Esophagus squamous epithelium (tissue), 5 donors: ENCODE results near the gene ELN. TPM values are rescaled to one million over a fixed set of nuclear protein-coding genes. Genes with fewer than 3 reads are reported as not detected.

Source experiments
- DNase-seq: peaks from one replicate; lab custom pipeline; 2025; lab: John Stamatoyannopoulos, UW
- H3K27ac ChIP-seq, 4 donors: fragments of 200-600 bp; sonication (generic); one replicate each; pipeline ENCODE4 v1.5.1; 2016 to 2019; ENCODE audit warnings: mild to moderate bottlenecking in 1 of 4
- H3K27me3 ChIP-seq, 4 donors: fragments of 200-600 bp; sonication (generic); 1 replicate in 3 of 4; 2 replicates in 1 of 4; pipeline versions ENCODE4 v1.5.1 to v1.6.0; 2017 to 2021; ENCODE audit warnings: antibody characterized with exemption in 1 of 4
- H3K36me3 ChIP-seq, 3 donors: fragments of 200-600 bp; sonication (generic); one replicate each; pipeline ENCODE4 v1.5.1; 2016 to 2019
- H3K4me1 ChIP-seq, 3 donors: fragments of 200-600 bp; sonication (generic); one replicate each; pipeline ENCODE4 v1.5.1; 2017 to 2019
- H3K4me3 ChIP-seq, 4 donors: fragments of 200-600 bp; sonication (generic); 1 replicate in 3 of 4; 2 replicates in 1 of 4; pipeline ENCODE4 v1.5.1; 2016 to 2019; ENCODE audit warnings: mild to moderate bottlenecking in 2 of 4, moderate library complexity in 1 of 4
- H3K9me3 ChIP-seq, 3 donors: fragments of 200-600 bp; sonication (generic); one replicate each; pipeline ENCODE4 v1.5.1; 2016 to 2019
- POLR2A ChIP-seq, 4 donors: fragments of 450-650 bp; IDR thresholded peaks; one replicate each; pipeline ENCODE4 v1.6.1; 2017; ENCODE audit warnings: antibody characterized with exemption in 4 of 4, mild to moderate bottlenecking in 4 of 4, moderate library complexity in 3 of 4
- WGBS, 2 donors: methylation state at CpG; one replicate each; pipeline ENCODE4 v1.1.5; 2018; 5-methylcytosine and 5-hydroxymethylcytosine counted together
- intact Hi-C: fragments of 100-400 bp; cut with DNase I; formaldehyde crosslinking; loops from one replicate; pipeline ENCODE4 v1.15.0; 2022
- total RNA-seq, 4 donors: library from RNA; depleted of rRNA; stranded (reverse); fragments of >200 nt; gene quantifications; one replicate each; pipeline ENCODE4 v1.1.0, GENCODE V29; 2016
- TF ChIP-seq, protein P1 (sequence below), 6 experiments: fragments of 450-650 bp in 4 of 6; fragments of 200-600 bp in 2 of 6; sonication (generic) in 2 of 6; IDR thresholded peaks; one replicate each; pipeline ENCODE4 v1.5.1; 2016 to 2019; ENCODE audit warnings: antibody characterized with exemption in 6 of 6, mild to moderate bottlenecking in 4 of 6, moderate library complexity in 4 of 6
- donor health status: DM: yes; HTN: yes; CAD: no.

Gene ELN
- total RNA-seq, 4 donors from 2014 or later = 8.9 to 182 (median 20.3) TPM

DNA sequence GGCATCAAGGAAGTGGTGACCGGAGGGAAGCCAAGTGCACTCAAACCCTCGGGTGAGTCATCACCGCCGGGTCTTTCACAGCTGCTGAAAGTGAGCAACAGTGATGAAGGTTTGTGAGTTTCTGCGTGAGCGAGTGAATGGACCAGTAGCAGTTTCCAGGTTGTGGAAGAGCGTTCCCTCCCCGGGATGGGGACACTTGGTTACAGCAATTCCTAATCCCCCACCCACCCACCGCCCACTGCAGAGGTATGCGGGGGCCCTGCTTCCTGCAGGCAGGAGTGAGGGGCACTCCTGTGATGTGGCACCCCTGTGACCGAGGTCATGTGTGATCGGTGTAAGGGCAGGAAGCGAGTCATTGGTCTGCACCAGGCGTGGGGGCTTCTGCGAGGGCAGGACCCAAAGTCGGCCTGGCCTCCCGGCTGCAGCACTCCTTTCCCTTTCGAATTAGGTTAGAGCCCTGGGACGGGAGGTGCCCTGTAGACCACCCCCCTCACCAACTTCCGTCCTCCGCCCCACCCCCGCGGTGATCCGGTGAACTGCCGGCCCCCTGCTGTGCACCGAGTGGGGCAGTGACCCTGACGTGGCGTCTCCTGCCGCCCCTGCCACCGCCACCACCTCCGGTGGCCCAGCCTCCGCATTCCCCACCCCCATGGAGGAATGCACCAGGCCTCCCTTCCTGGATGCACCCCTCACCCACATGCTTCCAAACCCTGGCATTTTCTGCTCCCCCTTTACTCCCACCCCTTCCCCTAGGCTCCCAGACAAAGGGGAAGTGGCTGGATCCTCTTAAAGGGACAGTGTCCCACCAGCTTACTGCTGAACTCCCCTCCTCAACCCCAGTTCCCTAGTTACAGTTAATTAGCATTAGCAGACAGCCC is 66.5 kb downstream of the ELN start:
- intact Hi-C loops = no loop called here
- 23 to 37% methylated on average over 12 to 14 of the region's 32 CpGs for WGBS, 2 donors
- Histone ChIP-seq H3K4me1 (peaks cover 23 to 48% (median 33%) of the 10 kb centered on the region in 3 donors), H3K27me3 (no peaks in the 10 kb centered on the region), H3K9me3 (no peaks in the 10 kb centered on the region), H3K27ac (peak overlapping the region; percentile 60 to 87 (median 75)), H3K4me3 (peak overlapping the region; percentile 11 to 64 (median 42)), H3K36me3 (peaks cover 0 to 46% (median 9%) of the 10 kb centered on the region in 3 donors)
- peak; percentile 55 for DNase-seq
- no peak for TF ChIP-seq POLR2A (IDR thresholded peaks at IDR 0.05)
- TF ChIP-seq, protein P1, sequence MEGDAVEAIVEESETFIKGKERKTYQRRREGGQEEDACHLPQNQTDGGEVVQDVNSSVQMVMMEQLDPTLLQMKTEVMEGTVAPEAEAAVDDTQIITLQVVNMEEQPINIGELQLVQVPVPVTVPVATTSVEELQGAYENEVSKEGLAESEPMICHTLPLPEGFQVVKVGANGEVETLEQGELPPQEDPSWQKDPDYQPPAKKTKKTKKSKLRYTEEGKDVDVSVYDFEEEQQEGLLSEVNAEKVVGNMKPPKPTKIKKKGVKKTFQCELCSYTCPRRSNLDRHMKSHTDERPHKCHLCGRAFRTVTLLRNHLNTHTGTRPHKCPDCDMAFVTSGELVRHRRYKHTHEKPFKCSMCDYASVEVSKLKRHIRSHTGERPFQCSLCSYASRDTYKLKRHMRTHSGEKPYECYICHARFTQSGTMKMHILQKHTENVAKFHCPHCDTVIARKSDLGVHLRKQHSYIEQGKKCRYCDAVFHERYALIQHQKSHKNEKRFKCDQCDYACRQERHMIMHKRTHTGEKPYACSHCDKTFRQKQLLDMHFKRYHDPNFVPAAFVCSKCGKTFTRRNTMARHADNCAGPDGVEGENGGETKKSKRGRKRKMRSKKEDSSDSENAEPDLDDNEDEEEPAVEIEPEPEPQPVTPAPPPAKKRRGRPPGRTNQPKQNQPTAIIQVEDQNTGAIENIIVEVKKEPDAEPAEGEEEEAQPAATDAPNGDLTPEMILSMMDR (IDR thresholded peaks at IDR 0.05) = no peak

DNA sequence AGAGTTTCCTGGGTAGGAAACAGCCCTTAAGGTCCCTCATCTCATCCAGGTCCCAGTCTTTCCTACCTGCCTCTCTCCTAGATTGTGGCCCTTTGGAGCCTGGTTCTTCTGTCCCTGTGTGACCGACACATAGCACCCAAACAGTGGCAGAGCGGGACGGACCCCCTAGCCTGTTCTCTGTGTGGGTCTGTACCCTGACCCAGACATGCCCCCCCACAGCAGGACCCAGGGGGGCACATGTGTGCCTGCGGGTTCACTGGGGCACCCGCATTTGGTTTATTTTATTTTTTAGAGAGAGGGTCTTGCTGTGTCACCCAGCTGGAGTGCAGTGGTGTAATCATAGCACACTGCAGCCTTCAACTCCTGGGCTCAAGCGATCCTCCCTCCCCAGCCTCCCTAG is 67.2 kb downstream of the ELN start:
- DNase-seq = no peak
- no peaks in the 10 kb centered on the region for H3K9me3 ChIP-seq
- TF ChIP-seq, protein P1 (IDR thresholded peaks at IDR 0.05) = no peak
- no peak for TF ChIP-seq POLR2A (IDR thresholded peaks at IDR 0.05)
- peaks cover 23 to 48% (median 33%) of the 10 kb centered on the region in 3 donors for H3K4me1 ChIP-seq
- peak overlapping the region; percentile 60 to 87 (median 75) for H3K27ac ChIP-seq
- no peaks in the 10 kb centered on the region for H3K27me3 ChIP-seq
- WGBS, 2 donors = 88 to 93% methylated on average over 5 of the region's 6 CpGs
- intact Hi-C loops = no loop called here
- peak overlapping the region in 3 of 4 donors; percentile 39 to 64 (median 45) for H3K4me3 ChIP-seq
- H3K36me3 ChIP-seq = peaks cover 0 to 46% (median 9%) of the 10 kb centered on the region in 3 donors

DNA sequence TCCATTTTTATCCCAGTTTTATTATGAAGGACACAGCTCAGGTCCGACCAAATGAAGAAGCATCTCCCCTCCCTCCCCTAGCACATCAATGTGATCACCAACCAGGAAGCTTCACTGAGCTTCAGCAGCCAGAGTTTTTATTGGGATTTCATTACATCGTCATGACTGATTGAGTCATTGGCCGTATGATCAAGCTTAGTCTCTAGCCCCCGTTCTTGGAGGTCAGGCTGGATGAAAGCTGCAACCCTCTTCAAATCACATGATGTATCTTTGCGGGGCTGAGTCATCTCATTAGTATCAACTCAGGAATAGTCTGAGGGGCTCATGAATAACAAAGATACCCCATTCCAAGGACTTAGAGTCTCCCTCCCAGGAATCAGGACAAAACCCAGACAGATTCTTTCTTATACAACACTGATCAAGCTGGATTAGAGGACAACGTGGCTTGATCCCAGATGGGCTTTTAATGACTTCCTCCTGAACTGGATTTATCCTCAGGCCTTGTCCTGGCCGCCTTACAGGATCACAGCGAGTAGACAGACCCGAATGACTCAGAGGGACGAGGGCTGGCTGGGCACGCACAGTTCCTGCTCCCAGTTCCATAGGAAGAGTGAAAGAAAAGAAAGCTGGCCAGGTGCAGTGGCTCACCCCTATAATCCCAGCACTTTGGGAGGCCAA is 70.1 kb downstream of the ELN start:
- peaks cover 0 to 51% (median 9%) of the 10 kb centered on the region in 3 donors for H3K36me3 ChIP-seq
- no peaks in the 10 kb centered on the region for H3K9me3 ChIP-seq
- H3K27ac ChIP-seq = peak overlapping the region; percentile 19 to 78 (median 62)
- no peak for DNase-seq
- no peak for TF ChIP-seq POLR2A (IDR thresholded peaks at IDR 0.05)
- TF ChIP-seq, protein P1 (IDR thresholded peaks at IDR 0.05) = no peak
- intact Hi-C loops = no loop called here
- H3K27me3 ChIP-seq = no peaks in the 10 kb centered on the region
- no peak overlapping the region for H3K4me3 ChIP-seq
- WGBS, 2 donors = 35 to 62% methylated on average over 11 of the region's 11 CpGs
- H3K4me1 ChIP-seq = peaks cover 16 to 59% (median 29%) of the 10 kb centered on the region in 3 donors

DNA sequence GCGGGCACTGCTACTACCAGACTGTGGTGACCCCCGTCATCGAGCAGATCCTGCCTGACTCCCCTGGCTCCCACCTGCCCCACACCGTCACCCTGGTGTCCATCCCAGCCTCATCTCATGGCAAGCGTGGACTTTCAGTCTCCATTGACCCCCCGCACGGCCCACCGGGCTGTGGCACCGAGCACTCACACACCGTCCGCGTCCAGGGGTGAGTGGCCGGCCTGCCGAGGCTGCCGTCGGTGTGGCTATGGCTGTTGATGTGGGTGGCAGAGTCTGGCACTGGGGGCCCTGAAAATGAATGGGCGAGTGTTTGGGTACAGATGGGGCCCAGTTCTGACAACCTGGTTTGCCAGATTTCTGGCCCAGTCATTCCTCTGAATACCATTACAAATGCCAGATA is 71.1 kb downstream of the ELN start:
- Histone ChIP-seq H3K9me3 (no peaks in the 10 kb centered on the region), H3K4me1 (peaks cover 6 to 59% (median 23%) of the 10 kb centered on the region in 3 donors), H3K4me3 (no peak overlapping the region), H3K36me3 (peaks cover 0 to 56% (median 9%) of the 10 kb centered on the region in 3 donors), H3K27ac (peak overlapping the region in 3 of 4 donors; percentile 13 to 70 (median 16)), H3K27me3 (no peaks in the 10 kb centered on the region)
- TF ChIP-seq POLR2A (IDR thresholded peaks at IDR 0.05) = no peak
- TF ChIP-seq, protein P1 (IDR thresholded peaks at IDR 0.05) = no peak
- no peak for DNase-seq
- intact Hi-C loops = no loop called here
- 96% methylated on average over 5 to 17 of the region's 17 CpGs for WGBS, 2 donors
